ENCODE data around the gene NUDT4.
"Not testable (repeated sequence)": the region's sequence is repeated elsewhere in the genome, so short reads cannot be mapped to it uniquely, and the experiment has no call there.

Gene NUDT4

GRCh38 chr12:93426412-93426805 lies 48.7 kb downstream of the NUDT4 start:
- no peak overlapping the region for H3K4me3 ChIP-seq (ENCODE audit: low read depth, low read length)

- no peak overlapping the region for H3K4me3 ChIP-seq (ENCODE audit: low read depth, low read length)
Observed at GRCh38 chr12:93427779-93428564, 50.2 kb downstream of the NUDT4 start.

- no peak overlapping the region for H3K4me3 ChIP-seq (ENCODE audit: low read depth, low read length)
Observed at GRCh38 chr12:93429448-93429847, 51.7 kb downstream of the NUDT4 start.

- H3K4me3 ChIP-seq (ENCODE audit: low read depth, low read length), result no peak overlapping the region
Observed at GRCh38 chr12:93429852-93430251, 52.1 kb downstream of the NUDT4 start.

GRCh38 chr12:93430280-93430679 lies 52.6 kb downstream of the NUDT4 start:
- H3K4me3 ChIP-seq (ENCODE audit: low read depth, low read length), result no peak overlapping the region

GRCh38 chr12:93432031-93432430 lies 54.3 kb downstream of the NUDT4 start:
- H3K4me3 ChIP-seq (ENCODE audit: low read depth, low read length), result not testable (repeated sequence)

- H3K4me3 ChIP-seq (ENCODE audit: low read depth, low read length), result no peak overlapping the region
Observed at GRCh38 chr12:93434256-93434865, 56.6 kb downstream of the NUDT4 start.

- H3K4me3 ChIP-seq (ENCODE audit: low read depth, low read length), result no peak overlapping the region
Observed at GRCh38 chr12:93438266-93439050, 60.7 kb downstream of the NUDT4 start.

GRCh38 chr12:93440043-93440835 lies 62.5 kb downstream of the NUDT4 start:
- H3K4me3 ChIP-seq (ENCODE audit: low read depth, low read length), result peak overlapping the region; percentile 92

- peak overlapping the region; percentile 92 for H3K4me3 ChIP-seq (ENCODE audit: low read depth, low read length)
Observed at GRCh38 chr12:93441081-93441616, 63.4 kb downstream of the NUDT4 start.

- H3K4me3 ChIP-seq (ENCODE audit: low read depth, low read length), result peak within 1 kb of the TSS; percentile 92
Observed at GRCh38 chr12:93441617-93442410, 64.1 kb downstream of the NUDT4 start, which contains the start of gene UBE2N. Gene UBE2N, minus strand, starts transcription at chr12:93441947. Its CDS starts 63 bp downstream, at chr12:93441884.

GRCh38 chr12:93442411-93443340 lies 65.0 kb downstream of the NUDT4 start:
- H3K4me3 ChIP-seq (ENCODE audit: low read depth, low read length), result peak overlapping the region; percentile 92

- no peak overlapping the region for H3K4me3 ChIP-seq (ENCODE audit: low read depth, low read length)
Observed at GRCh38 chr12:93443576-93443975, 65.9 kb downstream of the NUDT4 start.

GRCh38 chr12:93447555-93448290 lies 70.0 kb downstream of the NUDT4 start:
- H3K4me3 ChIP-seq (ENCODE audit: low read depth, low read length), result no peak overlapping the region

- no peak overlapping the region for H3K4me3 ChIP-seq (ENCODE audit: low read depth, low read length)
Observed at GRCh38 chr12:93448796-93449195, 71.1 kb downstream of the NUDT4 start.

GRCh38 chr12:93449277-93449676 lies 71.6 kb downstream of the NUDT4 start:
- no peak overlapping the region for H3K4me3 ChIP-seq (ENCODE audit: low read depth, low read length)

- H3K4me3 ChIP-seq (ENCODE audit: low read depth, low read length), result no peak overlapping the region
Observed at GRCh38 chr12:93451423-93452158, 73.9 kb downstream of the NUDT4 start.

Measured in iPS-11a (cell line).